Measurements from ENCODE around the gene KCNJ6. TPM values are rescaled to one million over a fixed set of nuclear protein-coding genes. Genes with fewer than 3 reads are reported as not detected.

KCNJ6 gene
- total RNA-seq, 1 experiment from 2014 or later, result not detected

DNA sequence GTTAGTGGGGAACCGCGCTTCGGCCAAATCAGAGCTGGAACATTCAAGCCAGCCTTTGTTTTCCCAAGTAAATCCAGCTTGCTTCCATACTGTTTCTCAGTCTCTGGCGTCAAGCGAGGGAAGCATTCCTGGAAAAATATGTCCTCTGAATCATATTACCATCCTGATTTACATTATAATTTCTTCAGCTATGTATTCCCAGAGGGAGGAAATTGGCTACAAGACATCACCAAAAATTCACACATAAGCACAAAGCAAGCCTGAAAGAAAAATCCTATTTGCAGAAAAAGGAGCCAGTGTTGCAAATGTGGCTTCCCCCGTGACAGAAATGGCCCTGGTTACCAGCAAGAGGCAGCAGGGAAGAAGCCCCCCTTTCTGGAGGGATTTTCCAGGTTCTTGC lies 233.3 kb downstream of the KCNJ6 start:
- Histone ChIP-seq H3K27ac (ENCODE audit: low read length) (no peak overlapping the region), H3K27me3 (ENCODE audit: control insufficient read depth, insufficient read depth, low read length) (no peaks in the 10 kb centered on the region), H3K4me1 (ENCODE audit: control insufficient read depth, insufficient read depth, low read length) (no peaks in the 10 kb centered on the region), H3K9me3 (ENCODE audit: control insufficient read depth, insufficient read depth, low read depth, low read length) (no peaks in the 10 kb centered on the region), H3K36me3 (ENCODE audit: control insufficient read depth, insufficient read depth, low read length) (no peaks in the 10 kb centered on the region), H3K4me3 (ENCODE audit: low read depth in 2 of 2, low read length in 2 of 2) (no peak overlapping the region)
- no TSS peak for BruUV-seq (replicated peaks)
- TF ChIP-seq TCF7L2 (IDR thresholded peaks at IDR 0.05; ENCODE audit: low read depth, low read length) (no peak), SIN3A (IDR thresholded peaks at IDR 0.05; ENCODE audit: borderline replicate concordance, insufficient read depth, low read depth, low read length) (no peak), POLR2AphosphoS5 (IDR thresholded peaks at IDR 0.05; ENCODE audit: low read depth, low read length) (no peak)
- TF ChIP-seq, protein P1, sequence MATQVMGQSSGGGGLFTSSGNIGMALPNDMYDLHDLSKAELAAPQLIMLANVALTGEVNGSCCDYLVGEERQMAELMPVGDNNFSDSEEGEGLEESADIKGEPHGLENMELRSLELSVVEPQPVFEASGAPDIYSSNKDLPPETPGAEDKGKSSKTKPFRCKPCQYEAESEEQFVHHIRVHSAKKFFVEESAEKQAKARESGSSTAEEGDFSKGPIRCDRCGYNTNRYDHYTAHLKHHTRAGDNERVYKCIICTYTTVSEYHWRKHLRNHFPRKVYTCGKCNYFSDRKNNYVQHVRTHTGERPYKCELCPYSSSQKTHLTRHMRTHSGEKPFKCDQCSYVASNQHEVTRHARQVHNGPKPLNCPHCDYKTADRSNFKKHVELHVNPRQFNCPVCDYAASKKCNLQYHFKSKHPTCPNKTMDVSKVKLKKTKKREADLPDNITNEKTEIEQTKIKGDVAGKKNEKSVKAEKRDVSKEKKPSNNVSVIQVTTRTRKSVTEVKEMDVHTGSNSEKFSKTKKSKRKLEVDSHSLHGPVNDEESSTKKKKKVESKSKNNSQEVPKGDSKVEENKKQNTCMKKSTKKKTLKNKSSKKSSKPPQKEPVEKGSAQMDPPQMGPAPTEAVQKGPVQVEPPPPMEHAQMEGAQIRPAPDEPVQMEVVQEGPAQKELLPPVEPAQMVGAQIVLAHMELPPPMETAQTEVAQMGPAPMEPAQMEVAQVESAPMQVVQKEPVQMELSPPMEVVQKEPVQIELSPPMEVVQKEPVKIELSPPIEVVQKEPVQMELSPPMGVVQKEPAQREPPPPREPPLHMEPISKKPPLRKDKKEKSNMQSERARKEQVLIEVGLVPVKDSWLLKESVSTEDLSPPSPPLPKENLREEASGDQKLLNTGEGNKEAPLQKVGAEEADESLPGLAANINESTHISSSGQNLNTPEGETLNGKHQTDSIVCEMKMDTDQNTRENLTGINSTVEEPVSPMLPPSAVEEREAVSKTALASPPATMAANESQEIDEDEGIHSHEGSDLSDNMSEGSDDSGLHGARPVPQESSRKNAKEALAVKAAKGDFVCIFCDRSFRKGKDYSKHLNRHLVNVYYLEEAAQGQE (IDR thresholded peaks at IDR 0.05; ENCODE audit: insufficient read depth in 1 of 2, low read depth in 2 of 2, low read length in 1 of 2), result no peak
- TF ChIP-seq, protein P2, sequence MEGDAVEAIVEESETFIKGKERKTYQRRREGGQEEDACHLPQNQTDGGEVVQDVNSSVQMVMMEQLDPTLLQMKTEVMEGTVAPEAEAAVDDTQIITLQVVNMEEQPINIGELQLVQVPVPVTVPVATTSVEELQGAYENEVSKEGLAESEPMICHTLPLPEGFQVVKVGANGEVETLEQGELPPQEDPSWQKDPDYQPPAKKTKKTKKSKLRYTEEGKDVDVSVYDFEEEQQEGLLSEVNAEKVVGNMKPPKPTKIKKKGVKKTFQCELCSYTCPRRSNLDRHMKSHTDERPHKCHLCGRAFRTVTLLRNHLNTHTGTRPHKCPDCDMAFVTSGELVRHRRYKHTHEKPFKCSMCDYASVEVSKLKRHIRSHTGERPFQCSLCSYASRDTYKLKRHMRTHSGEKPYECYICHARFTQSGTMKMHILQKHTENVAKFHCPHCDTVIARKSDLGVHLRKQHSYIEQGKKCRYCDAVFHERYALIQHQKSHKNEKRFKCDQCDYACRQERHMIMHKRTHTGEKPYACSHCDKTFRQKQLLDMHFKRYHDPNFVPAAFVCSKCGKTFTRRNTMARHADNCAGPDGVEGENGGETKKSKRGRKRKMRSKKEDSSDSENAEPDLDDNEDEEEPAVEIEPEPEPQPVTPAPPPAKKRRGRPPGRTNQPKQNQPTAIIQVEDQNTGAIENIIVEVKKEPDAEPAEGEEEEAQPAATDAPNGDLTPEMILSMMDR (IDR thresholded peaks at IDR 0.05), result no peak
- intact Hi-C loops (cut with micrococcal nuclease; ENCODE audit: unreplicated experiment), result no loop called here
- ChIA-PET POLR2A (no interaction called here), CTCF (no interaction called here)
- no peak for ATAC-seq
- DNase-seq (ENCODE audit: low read depth, low spot score), result no peak
- in situ Hi-C loops (cut with HindIII; ENCODE audit: low pct_unique_long_range_greater_than_20kb, low sequenced_read_pairs), result no loop called here

DNA sequence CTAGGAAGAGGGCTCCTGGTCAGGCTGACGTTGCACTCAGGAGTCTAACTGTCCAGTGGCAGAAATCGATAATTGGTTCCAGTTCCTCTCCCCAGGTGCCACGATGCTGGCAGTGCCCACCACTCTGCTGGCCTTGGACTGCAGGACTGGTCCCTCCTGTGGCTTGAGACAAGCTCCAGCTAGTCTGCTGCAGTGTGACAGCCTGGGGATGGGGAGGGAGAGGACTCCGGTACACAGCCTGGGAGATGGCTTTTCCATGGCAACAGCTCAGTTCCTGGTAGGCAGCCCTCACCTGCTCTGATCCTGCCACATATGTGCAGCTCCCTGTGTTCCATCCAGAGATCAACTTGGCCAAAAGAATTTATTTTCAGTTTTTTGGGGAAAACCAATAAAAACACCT lies 239.3 kb downstream of the KCNJ6 start:
- Histone ChIP-seq H3K27me3 (ENCODE audit: control insufficient read depth, insufficient read depth, low read length) (no peaks in the 10 kb centered on the region), H3K27ac (ENCODE audit: low read length) (no peak overlapping the region), H3K36me3 (ENCODE audit: control insufficient read depth, insufficient read depth, low read length) (no peaks in the 10 kb centered on the region), H3K9me3 (ENCODE audit: control insufficient read depth, insufficient read depth, low read depth, low read length) (no peaks in the 10 kb centered on the region), H3K4me1 (ENCODE audit: control insufficient read depth, insufficient read depth, low read length) (peaks cover 5% of the 10 kb centered on the region), H3K4me3 (ENCODE audit: low read depth in 2 of 2, low read length in 2 of 2) (no peak overlapping the region)
- POLR2A ChIA-PET, result no interaction called here
- in situ Hi-C loops (cut with HindIII; ENCODE audit: low pct_unique_long_range_greater_than_20kb, low sequenced_read_pairs) (no loop called here), intact Hi-C loops (cut with micrococcal nuclease; ENCODE audit: unreplicated experiment) (no loop called here)
- BruUV-seq (replicated peaks), result no TSS peak
- DNase-seq (ENCODE audit: low read depth, low spot score), result no peak
- TF ChIP-seq TCF7L2 (IDR thresholded peaks at IDR 0.05; ENCODE audit: low read depth, low read length) (no peak), POLR2AphosphoS5 (IDR thresholded peaks at IDR 0.05; ENCODE audit: low read depth, low read length) (no peak), SIN3A (IDR thresholded peaks at IDR 0.05; ENCODE audit: borderline replicate concordance, insufficient read depth, low read depth, low read length) (no peak)
- TF ChIP-seq, protein P1 (IDR thresholded peaks at IDR 0.05; ENCODE audit: insufficient read depth in 1 of 2, low read depth in 2 of 2, low read length in 1 of 2), result no peak
- TF ChIP-seq, protein P2 (IDR thresholded peaks at IDR 0.05), result no peak
- CTCF ChIA-PET, result no interaction called here
- no peak for ATAC-seq
